Mucosa of gallbladder (tissue), 1 donor: Measurements from ENCODE around the gene GDPGP1. TPM values are rescaled to one million over a fixed set of nuclear protein-coding genes. Genes with fewer than 3 reads are reported as not detected.
A peak's percentile ranks its signal among the peaks of the same experiment; 100 is the strongest.

Experiments
- DNase-seq: peaks from one replicate; pipeline ENCODE4 v3.0.0-alpha.2; 2020; ENCODE audit warnings: low spot score
- total RNA-seq: library from RNA; stranded (reverse); gene quantifications from one replicate; pipeline ENCODE4 v1.2.1, GENCODE V29; 2021
- donor health status: DM: no; HTN: no; CAD: no.

The GDPGP1 gene
- total RNA-seq, 1 donor from 2014 or later, result 12.6 TPM

- DNase-seq, result no peak
These were observed 30.1 kb upstream of the GDPGP1 start for GRCh38 chr15:90203922-90204321.

- no peak for DNase-seq
These were observed 28.8 kb upstream of the GDPGP1 start for GRCh38 chr15:90205050-90205848.

- no peak for DNase-seq
These were observed 28.1 kb upstream of the GDPGP1 start for GRCh38 chr15:90205886-90206285.

GRCh38 chr15:90207252-90207651 is 26.8 kb upstream of the GDPGP1 start:
- DNase-seq, result no peak

- no peak for DNase-seq
These were observed 25.7 kb upstream of the GDPGP1 start for GRCh38 chr15:90208356-90208755.

- DNase-seq, result no peak
These were observed 24.4 kb upstream of the GDPGP1 start for GRCh38 chr15:90209591-90209990.

- DNase-seq, result no peak
These were observed 23.4 kb upstream of the GDPGP1 start for GRCh38 chr15:90210593-90210992.

GRCh38 chr15:90211009-90211408 is 23.0 kb upstream of the GDPGP1 start:
- DNase-seq, result no peak

GRCh38 chr15:90211440-90212143 is 22.4 kb upstream of the GDPGP1 start:
- DNase-seq, result peak; percentile 64

- DNase-seq, result no peak
These were observed 21.5 kb upstream of the GDPGP1 start for GRCh38 chr15:90212221-90213098.

- peak; percentile 70 for DNase-seq
These were observed 20.7 kb upstream of the GDPGP1 start for GRCh38 chr15:90213122-90213817.

- DNase-seq, result no peak
These were observed 20.2 kb upstream of the GDPGP1 start for GRCh38 chr15:90213818-90214204.

GRCh38 chr15:90214553-90215196 is 19.3 kb upstream of the GDPGP1 start:
- no peak for DNase-seq

- no peak for DNase-seq
These were observed 16.2 kb upstream of the GDPGP1 start for GRCh38 chr15:90217671-90218394.

GRCh38 chr15:90219421-90220141 is 14.4 kb upstream of the GDPGP1 start:
- DNase-seq, result no peak

- DNase-seq, result peak; percentile 75
These were observed 12.6 kb upstream of the GDPGP1 start for GRCh38 chr15:90221246-90221900.

- DNase-seq, result no peak
These were observed 11.5 kb upstream of the GDPGP1 start for GRCh38 chr15:90222547-90222946.

GRCh38 chr15:90223441-90224165 is 10.4 kb upstream of the GDPGP1 start:
- no peak for DNase-seq

- DNase-seq, result no peak
These were observed 9.0 kb upstream of the GDPGP1 start for GRCh38 chr15:90225047-90225446.
